ENCODE results near the gene CT45A3.
"Not testable (repeated sequence)": the region's sequence is repeated elsewhere in the genome, so short reads cannot be mapped to it uniquely, and the experiment has no call there.

Gene CT45A3, protein sequence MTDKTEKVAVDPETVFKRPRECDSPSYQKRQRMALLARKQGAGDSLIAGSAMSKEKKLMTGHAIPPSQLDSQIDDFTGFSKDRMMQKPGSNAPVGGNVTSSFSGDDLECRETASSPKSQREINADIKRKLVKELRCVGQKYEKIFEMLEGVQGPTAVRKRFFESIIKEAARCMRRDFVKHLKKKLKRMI

DNA sequence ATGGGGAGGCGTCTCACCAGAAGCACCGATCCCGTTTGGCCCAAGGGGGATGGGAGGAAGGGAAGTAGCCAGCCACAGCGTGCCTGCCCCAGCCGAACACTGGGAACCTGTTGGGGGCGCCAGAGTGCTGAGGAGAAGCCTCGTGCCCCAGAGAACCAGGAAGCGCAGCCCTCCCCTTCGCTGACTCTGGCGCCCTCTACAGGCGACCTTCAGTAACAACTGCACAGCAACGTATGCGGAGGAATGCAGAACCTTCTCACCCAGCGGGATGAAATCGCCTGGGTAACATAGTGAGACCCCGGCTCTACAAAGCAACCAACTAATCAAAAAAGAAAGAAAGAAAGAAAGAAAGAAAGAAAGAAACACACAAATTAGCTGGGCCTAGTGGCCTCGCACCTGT lies at the start of gene CT45A3:
Gene CT45A3 (minus strand): TSS at position 101 of the 400 bp plus-strand sequence. CDS start 3,747 bp downstream, outside the sequence.
- not testable (repeated sequence) for DNase-seq (ENCODE audit: low read depth in 2 of 2)

DNA sequence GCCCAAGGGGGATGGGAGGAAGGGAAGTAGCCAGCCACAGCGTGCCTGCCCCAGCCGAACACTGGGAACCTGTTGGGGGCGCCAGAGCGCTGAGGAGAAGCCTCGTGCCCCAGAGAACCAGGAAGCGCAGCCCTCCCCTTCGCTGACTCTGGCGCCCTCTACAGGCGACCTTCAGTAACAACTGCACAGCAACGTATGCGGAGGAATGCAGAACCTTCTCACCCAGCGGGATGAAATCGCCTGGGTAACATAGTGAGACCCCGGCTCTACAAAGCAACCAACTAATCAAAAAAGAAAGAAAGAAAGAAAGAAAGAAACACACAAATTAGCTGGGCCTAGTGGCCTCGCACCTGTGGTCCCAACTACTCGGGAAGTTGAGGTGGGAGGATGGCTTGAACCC lies 34.7 kb upstream of the CT45A3 start, which contains the start of gene CT45A6:
Gene CT45A6 (minus strand): TSS at position 101 of the 400 bp plus-strand sequence. CDS start 3,794 bp downstream, outside the sequence.
- not testable (repeated sequence) for DNase-seq (ENCODE audit: low read depth in 2 of 2)

DNA sequence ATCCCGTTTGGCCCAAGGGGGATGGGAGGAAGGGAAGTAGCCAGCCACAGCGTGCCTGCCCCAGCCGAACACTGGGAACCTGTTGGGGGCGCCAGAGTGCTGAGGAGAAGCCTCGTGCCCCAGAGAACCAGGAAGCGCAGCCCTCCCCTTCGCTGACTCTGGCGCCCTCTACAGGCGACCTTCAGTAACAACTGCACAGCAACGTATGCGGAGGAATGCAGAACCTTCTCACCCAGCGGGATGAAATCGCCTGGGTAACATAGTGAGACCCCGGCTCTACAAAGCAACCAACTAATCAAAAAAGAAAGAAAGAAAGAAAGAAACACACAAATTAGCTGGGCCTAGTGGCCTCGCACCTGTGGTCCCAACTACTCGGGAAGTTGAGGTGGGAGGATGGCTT lies 17.4 kb upstream of the CT45A3 start, which contains the start of gene CT45A5:
Gene CT45A5 (minus strand): TSS at position 101 of the 400 bp plus-strand sequence. CDS start 3,774 bp downstream, outside the sequence.
- DNase-seq (ENCODE audit: low read depth in 2 of 2): not testable (repeated sequence)

- DNase-seq (ENCODE audit: low read depth in 2 of 2): not testable (repeated sequence)
Observed at GRCh38 chrX:135744739-135745138, 23.3 kb downstream of the CT45A3 start.

- no peak for DNase-seq (ENCODE audit: low read depth in 2 of 2)
Observed at GRCh38 chrX:135741192-135741715, 26.7 kb downstream of the CT45A3 start.

DNA sequence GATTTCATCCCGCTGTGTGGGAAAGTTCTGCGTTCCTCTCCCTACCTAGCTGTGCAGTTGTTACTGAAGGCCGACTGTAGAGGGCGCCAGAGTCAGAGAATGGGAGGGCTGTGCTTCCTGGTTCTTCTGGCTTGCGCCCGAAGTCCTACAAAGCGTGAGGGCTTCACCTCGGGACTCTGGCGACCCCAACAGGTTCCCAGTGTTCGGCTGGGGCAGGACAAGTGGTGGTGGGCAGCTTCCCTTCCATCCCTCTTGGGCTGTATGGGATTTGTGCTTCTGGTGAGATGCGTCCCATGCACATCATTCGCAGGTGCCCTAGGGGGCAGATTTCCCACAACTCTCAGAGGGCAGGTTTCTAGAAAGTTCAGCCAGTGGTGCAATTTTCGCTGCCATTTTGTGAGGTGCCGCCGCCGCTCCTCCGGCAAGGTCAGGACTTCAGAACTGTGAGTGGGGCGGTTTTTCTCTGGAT lies 27.3 kb downstream of the CT45A3 start:
- DNase-seq (ENCODE audit: low read depth in 2 of 2): no peak

GRCh38 chrX:135737366-135738071 lies 30.5 kb downstream of the CT45A3 start:
- DNase-seq (ENCODE audit: low read depth in 2 of 2): no peak

- not testable (repeated sequence) for DNase-seq (ENCODE audit: low read depth in 2 of 2)
Observed at GRCh38 chrX:135734666-135735065, 33.3 kb downstream of the CT45A3 start.

DNA sequence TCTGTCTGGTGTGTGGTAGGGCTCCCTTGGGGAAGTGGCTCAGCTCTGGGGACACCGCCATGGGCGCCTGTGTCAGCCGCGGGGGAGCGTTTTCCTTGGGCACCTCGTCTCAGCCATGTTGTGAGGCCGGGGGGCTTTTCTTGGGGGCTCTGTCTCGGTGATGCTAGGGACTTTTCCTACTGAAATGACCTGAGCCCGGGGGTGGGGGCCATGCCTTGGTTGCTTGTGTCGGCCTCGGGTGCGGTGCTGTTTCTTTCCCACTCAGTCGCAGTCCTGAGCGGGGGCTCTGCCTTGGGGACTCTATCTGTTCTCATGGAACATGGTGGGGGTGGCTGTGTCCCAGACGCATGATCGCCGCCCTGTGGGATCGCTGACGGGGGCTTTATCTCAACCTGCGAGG lies 54.2 kb downstream of the CT45A3 start:
- DNase-seq (ENCODE audit: low read depth in 2 of 2): no peak

DNA sequence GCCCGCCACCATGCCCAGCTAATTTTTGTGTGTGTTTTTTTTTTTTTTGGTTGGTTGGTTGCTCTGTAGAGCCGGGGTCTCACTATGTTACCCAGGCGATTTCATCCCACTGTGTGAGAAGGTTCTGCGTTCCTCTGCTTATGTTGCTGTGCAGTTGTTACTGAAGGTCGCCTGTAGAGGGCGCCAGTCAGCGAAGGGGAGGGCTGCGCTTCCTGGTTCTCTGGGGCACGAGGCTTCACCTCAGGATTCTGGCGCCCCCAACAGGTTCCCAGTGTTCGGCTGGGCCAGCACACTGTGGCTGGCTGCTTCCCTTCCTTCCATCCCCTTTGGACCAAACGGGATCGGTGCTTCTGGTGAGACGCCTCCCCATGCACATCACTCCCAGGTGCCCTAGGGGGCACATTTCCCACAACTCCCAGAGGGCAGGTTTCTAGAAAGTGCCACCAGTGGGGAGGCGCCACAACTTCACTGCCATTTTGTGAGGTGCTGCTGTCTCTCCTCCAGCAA lies 54.8 kb downstream of the CT45A3 start, which contains the start of gene CT45A1:
Gene CT45A1 (plus strand): TSS at position 457 of the 507 bp plus-strand sequence. CDS start 5,302 bp downstream, outside the sequence.
- DNase-seq (ENCODE audit: low read depth in 2 of 2): not testable (repeated sequence)

Data from fibroblast of skin of left quadriceps (primary cell).